ENCODE data around the gene ISM1.

Gene ISM1

DNA sequence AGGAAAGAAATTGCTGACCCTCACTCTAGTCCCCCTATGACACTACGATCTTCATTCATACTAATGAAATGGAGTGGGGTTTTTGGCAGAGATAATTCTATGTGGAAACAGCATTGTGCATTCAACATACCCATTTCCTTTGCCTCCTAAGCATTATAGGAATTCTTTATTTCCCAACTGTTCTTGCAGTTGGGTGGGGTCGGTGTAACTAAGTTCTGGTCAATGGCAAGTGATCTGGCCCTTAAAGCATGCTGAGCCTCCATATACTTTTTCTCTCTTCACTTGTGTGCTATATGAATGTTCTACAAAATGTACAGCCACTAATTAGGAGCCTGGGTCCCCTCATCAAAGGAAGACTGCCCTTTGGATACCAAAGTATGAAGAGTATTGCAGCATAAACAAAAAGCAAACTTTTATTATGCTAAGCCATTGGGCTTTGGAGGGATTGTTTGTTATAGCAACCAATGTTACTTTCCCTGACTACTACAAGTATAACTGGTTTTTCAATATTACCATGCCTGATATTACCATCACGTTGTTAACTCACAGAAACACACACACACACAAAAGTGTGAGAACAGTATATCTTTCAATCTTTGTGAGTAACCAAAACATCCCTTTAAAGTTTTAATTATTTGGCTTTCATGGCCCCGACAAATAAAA lies 9.0 kb upstream of the ISM1 start:
- peaks cover 4% of the 10 kb centered on the region for H3K27me3 ChIP-seq (ENCODE audit: insufficient read depth, poor library complexity, severe bottlenecking)
- no peak for DNase-seq (ENCODE audit: low read depth in 1 of 2, low spot score in 1 of 2)
- no peak overlapping the region for H3K27ac ChIP-seq (replicated peaks)
- no peak overlapping the region for H3K4me3 ChIP-seq (replicated peaks; ENCODE audit: insufficient read depth, low read length)
- TF ChIP-seq SPI1 (IDR thresholded peaks at IDR 0.05; ENCODE audit: borderline replicate concordance, low read depth) (no peak), POLR2AphosphoS5 (IDR thresholded peaks at IDR 0.05; ENCODE audit: low read depth) (no peak)
- TF ChIP-seq, protein P1, sequence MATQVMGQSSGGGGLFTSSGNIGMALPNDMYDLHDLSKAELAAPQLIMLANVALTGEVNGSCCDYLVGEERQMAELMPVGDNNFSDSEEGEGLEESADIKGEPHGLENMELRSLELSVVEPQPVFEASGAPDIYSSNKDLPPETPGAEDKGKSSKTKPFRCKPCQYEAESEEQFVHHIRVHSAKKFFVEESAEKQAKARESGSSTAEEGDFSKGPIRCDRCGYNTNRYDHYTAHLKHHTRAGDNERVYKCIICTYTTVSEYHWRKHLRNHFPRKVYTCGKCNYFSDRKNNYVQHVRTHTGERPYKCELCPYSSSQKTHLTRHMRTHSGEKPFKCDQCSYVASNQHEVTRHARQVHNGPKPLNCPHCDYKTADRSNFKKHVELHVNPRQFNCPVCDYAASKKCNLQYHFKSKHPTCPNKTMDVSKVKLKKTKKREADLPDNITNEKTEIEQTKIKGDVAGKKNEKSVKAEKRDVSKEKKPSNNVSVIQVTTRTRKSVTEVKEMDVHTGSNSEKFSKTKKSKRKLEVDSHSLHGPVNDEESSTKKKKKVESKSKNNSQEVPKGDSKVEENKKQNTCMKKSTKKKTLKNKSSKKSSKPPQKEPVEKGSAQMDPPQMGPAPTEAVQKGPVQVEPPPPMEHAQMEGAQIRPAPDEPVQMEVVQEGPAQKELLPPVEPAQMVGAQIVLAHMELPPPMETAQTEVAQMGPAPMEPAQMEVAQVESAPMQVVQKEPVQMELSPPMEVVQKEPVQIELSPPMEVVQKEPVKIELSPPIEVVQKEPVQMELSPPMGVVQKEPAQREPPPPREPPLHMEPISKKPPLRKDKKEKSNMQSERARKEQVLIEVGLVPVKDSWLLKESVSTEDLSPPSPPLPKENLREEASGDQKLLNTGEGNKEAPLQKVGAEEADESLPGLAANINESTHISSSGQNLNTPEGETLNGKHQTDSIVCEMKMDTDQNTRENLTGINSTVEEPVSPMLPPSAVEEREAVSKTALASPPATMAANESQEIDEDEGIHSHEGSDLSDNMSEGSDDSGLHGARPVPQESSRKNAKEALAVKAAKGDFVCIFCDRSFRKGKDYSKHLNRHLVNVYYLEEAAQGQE (IDR thresholded peaks at IDR 0.05; ENCODE audit: insufficient replicate concordance, low read depth), result no peak
- TF ChIP-seq, protein P2, sequence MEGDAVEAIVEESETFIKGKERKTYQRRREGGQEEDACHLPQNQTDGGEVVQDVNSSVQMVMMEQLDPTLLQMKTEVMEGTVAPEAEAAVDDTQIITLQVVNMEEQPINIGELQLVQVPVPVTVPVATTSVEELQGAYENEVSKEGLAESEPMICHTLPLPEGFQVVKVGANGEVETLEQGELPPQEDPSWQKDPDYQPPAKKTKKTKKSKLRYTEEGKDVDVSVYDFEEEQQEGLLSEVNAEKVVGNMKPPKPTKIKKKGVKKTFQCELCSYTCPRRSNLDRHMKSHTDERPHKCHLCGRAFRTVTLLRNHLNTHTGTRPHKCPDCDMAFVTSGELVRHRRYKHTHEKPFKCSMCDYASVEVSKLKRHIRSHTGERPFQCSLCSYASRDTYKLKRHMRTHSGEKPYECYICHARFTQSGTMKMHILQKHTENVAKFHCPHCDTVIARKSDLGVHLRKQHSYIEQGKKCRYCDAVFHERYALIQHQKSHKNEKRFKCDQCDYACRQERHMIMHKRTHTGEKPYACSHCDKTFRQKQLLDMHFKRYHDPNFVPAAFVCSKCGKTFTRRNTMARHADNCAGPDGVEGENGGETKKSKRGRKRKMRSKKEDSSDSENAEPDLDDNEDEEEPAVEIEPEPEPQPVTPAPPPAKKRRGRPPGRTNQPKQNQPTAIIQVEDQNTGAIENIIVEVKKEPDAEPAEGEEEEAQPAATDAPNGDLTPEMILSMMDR (IDR thresholded peaks at IDR 0.05; ENCODE audit: insufficient read depth, low read length), result no peak

DNA sequence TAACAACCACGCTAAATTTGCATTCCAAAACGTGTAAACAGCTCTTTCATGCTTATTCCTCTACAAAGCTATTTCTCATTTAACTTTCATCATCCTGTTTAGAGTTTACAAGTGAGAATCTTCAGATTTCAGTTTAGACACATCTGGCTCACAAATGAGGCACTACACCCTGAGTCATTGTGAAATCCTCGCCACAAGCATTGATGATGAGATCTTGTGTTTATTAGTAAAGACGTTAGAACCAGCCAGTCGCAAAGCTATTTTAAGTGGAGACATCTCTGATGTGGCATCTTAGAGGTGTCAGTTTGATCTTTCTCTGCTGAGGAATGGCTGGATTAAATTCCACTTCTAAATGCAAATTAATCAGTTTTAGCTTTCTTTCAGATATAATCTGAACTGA lies 8.3 kb upstream of the ISM1 start:
- Histone ChIP-seq H3K27ac (replicated peaks) (no peak overlapping the region), H3K4me3 (replicated peaks; ENCODE audit: insufficient read depth, low read length) (no peak overlapping the region), H3K27me3 (ENCODE audit: insufficient read depth, poor library complexity, severe bottlenecking) (peaks cover 7% of the 10 kb centered on the region)
- no peak for DNase-seq (ENCODE audit: low read depth in 1 of 2, low spot score in 1 of 2)
- TF ChIP-seq, protein P2 (IDR thresholded peaks at IDR 0.05; ENCODE audit: insufficient read depth, low read length), result no peak
- TF ChIP-seq SPI1 (IDR thresholded peaks at IDR 0.05; ENCODE audit: borderline replicate concordance, low read depth), result no peak
- TF ChIP-seq, protein P1 (IDR thresholded peaks at IDR 0.05; ENCODE audit: insufficient replicate concordance, low read depth), result no peak
- no peak for TF ChIP-seq POLR2AphosphoS5 (IDR thresholded peaks at IDR 0.05; ENCODE audit: low read depth)
- TF ChIP-seq GABPA (IDR thresholded peaks at IDR 0.05; ENCODE audit: low read depth), result no peak

DNA sequence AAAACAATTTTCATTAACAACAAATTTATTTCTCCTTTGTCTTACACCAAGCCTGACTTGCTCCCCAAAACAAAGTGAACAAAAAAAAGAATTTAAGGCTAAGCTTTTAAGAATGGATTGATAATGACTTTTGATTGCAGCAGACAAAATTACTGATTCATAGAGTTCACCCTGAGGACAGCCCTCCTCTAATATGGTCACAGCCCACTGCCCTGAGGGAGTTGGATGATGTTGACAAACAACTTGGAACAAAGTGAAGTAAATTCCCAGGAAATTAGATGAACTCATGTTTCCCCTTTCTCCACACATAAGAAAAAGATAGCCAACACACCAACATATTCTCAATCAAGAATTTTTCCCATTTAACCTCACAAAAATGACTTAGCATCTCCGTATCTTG lies 7.7 kb upstream of the ISM1 start:
- H3K4me3 ChIP-seq (replicated peaks; ENCODE audit: insufficient read depth, low read length), result no peak overlapping the region
- no peak overlapping the region for H3K27ac ChIP-seq (replicated peaks)
- TF ChIP-seq SPI1 (IDR thresholded peaks at IDR 0.05; ENCODE audit: borderline replicate concordance, low read depth) (no peak), GABPA (IDR thresholded peaks at IDR 0.05; ENCODE audit: low read depth) (no peak), POLR2AphosphoS5 (IDR thresholded peaks at IDR 0.05; ENCODE audit: low read depth) (no peak)
- TF ChIP-seq, protein P2 (IDR thresholded peaks at IDR 0.05; ENCODE audit: insufficient read depth, low read length), result no peak
- TF ChIP-seq, protein P1 (IDR thresholded peaks at IDR 0.05; ENCODE audit: insufficient replicate concordance, low read depth), result no peak
- no peak for DNase-seq (ENCODE audit: low read depth in 1 of 2, low spot score in 1 of 2)
- H3K27me3 ChIP-seq (ENCODE audit: insufficient read depth, poor library complexity, severe bottlenecking), result peaks cover 10% of the 10 kb centered on the region

Measured in HL-60 (cell line).